B cell (primary cell): ENCODE data around the gene AHNAK. TPM values are rescaled to one million over a fixed set of nuclear protein-coding genes. Genes with fewer than 3 reads are reported as not detected.
A peak's percentile ranks its signal among the peaks of the same experiment; 100 is the strongest.

ENCODE experiments used
- ATAC-seq: fragments of 200-7000 bp; cut with Tn5 transposase; one replicate; pipeline ENCODE4 v1.10.0; 2021; ENCODE audit warnings: low read depth, mild to moderate bottlenecking, moderate number of reproducible peaks, moderate library complexity
- CTCF ChIA-PET: fragments of 350-600 bp; sonication (Branson Sonifier 250); formaldehyde crosslinking; loops from one replicate; lab custom pipeline; 2021; ENCODE audit warnings: antibody characterized with exemption, inconsistent platforms; lab: Charles Lee
- POLR2A ChIA-PET: fragments of 350-600 bp; sonication (Branson Sonifier 250); formaldehyde crosslinking; loops from one replicate; lab custom pipeline; 2021; ENCODE audit warnings: antibody characterized with exemption; lab: Charles Lee
- DNase-seq: peaks from one replicate; pipeline ENCODE4 v3.0.0; 2013
- H2AFZ ChIP-seq: 2 replicates; pipeline ENCODE4 v1.6.1; 2012; ENCODE audit warnings: mild to moderate bottlenecking, low read depth, low read length; ENCODE audit not compliant: insufficient read depth, poor library complexity, severe bottlenecking
- H3K27ac ChIP-seq, 2 donors: 1 replicate in 1 of 2; 2 replicates in 1 of 2; pipeline ENCODE4 v1.5.1; 2012 to 2013; ENCODE audit warnings: low read length in 2 of 2, mild to moderate bottlenecking in 2 of 2, moderate library complexity in 1 of 2
- H3K27me3 ChIP-seq, 4 experiments: fragments of 200-600 bp in 1 of 4; sonication (generic) in 1 of 4; replicated peaks in 1 of 4; 1 replicate in 2 of 4; 2 replicates in 2 of 4; pipeline versions ENCODE4 v1.6.1 to v1.7.0; 2013 to 2016; ENCODE audit warnings: low read length in 3 of 4, mild to moderate bottlenecking in 2 of 4, mixed read lengths in 1 of 4, moderate library complexity in 1 of 4; ENCODE audit not compliant: insufficient read depth in 4 of 4, control insufficient read depth in 3 of 4; ENCODE audit errors: control extremely low read depth in 1 of 4
- H3K36me3 ChIP-seq, 2 experiments: replicated peaks in 1 of 2; 1 replicate in 1 of 2; 2 replicates in 1 of 2; pipeline versions ENCODE4 v1.6.1 to v1.7.1; 2013; ENCODE audit warnings: low read length in 1 of 2; ENCODE audit not compliant: insufficient read depth in 2 of 2, control insufficient read depth in 1 of 2; ENCODE audit errors: control extremely low read depth in 1 of 2, extremely low read depth in 1 of 2
- H3K4me1 ChIP-seq, 2 donors: fragments of 200-600 bp in 1 of 2; sonication (generic) in 1 of 2; 1 replicate in 1 of 2; 2 replicates in 1 of 2; pipeline versions ENCODE4 v1.5.1 to v1.6.1; 2013 to 2017; ENCODE audit warnings: low read length in 2 of 2; ENCODE audit not compliant: control insufficient read depth in 2 of 2, insufficient read depth in 2 of 2
- H3K4me2 ChIP-seq: replicated peaks from 2 replicates; pipeline ENCODE3; 2012; ENCODE audit warnings: mild to moderate bottlenecking, low read depth, low read length; ENCODE audit not compliant: poor library complexity, severe bottlenecking
- H3K4me3 ChIP-seq, 5 experiments: fragments of 200-600 bp in 1 of 5; sonication (generic) in 1 of 5; 1 replicate in 3 of 5; 2 replicates in 2 of 5; pipeline versions ENCODE4 v1.5.1 to v1.7.0; 2011 to 2016; ENCODE audit warnings: low read length in 4 of 5, mild to moderate bottlenecking in 4 of 5, low read depth in 2 of 5, control low read depth in 1 of 5, moderate library complexity in 1 of 5; ENCODE audit not compliant: insufficient read depth in 1 of 5; ENCODE audit errors: control extremely low read depth in 1 of 5, extremely low read depth in 1 of 5
- H3K79me2 ChIP-seq: fragments of 200-600 bp; sonication (generic); one replicate; pipeline ENCODE4 v1.6.0; 2016; ENCODE audit warnings: low read length; ENCODE audit not compliant: control insufficient read depth, insufficient read depth
- H3K9ac ChIP-seq: fragments of 200-600 bp; sonication (generic); 2 replicates; pipeline ENCODE4 v1.6.1; 2017; ENCODE audit warnings: mild to moderate bottlenecking, low read length, moderate library complexity
- H3K9me3 ChIP-seq, 3 donors: one replicate each; pipeline versions ENCODE4 v1.6.1 to v1.7.1; 2013; ENCODE audit warnings: low read length in 2 of 3; ENCODE audit not compliant: control insufficient read depth in 2 of 3, insufficient read depth in 1 of 3; ENCODE audit errors: control extremely low read depth in 1 of 3
- H4K20me1 ChIP-seq: 2 replicates; pipeline ENCODE4 v1.6.0; 2012; ENCODE audit warnings: mild to moderate bottlenecking, low read length; ENCODE audit not compliant: insufficient read depth, control insufficient read depth, poor library complexity, severe bottlenecking
- H3K27ac Mint-ChIP-seq: one replicate; pipeline ENCODE4 v1.8.0; 2021; ENCODE audit warnings: mixed read lengths
- H3K27me3 Mint-ChIP-seq: one replicate; pipeline ENCODE4 v1.8.0; 2021; ENCODE audit warnings: mixed read lengths
- H3K4me1 Mint-ChIP-seq: one replicate; pipeline ENCODE4 v1.8.0; 2021; ENCODE audit warnings: mixed read lengths
- H3K4me3 Mint-ChIP-seq: one replicate; pipeline ENCODE4 v1.8.0; 2021; ENCODE audit warnings: mixed read lengths
- H3K9me3 Mint-ChIP-seq: one replicate; pipeline ENCODE4 v1.8.0; 2022; ENCODE audit warnings: mixed read lengths; ENCODE audit not compliant: insufficient read depth
- CTCF ChIP-seq: fragments of 200-600 bp; IDR thresholded peaks from one replicate; pipeline ENCODE4 v1.8.0; 2022; ENCODE audit warnings: antibody characterized with exemption, mild to moderate bottlenecking
- EZH2 ChIP-seq: IDR thresholded peaks from 2 replicates; pipeline ENCODE4 v1.6.1; 2012; ENCODE audit warnings: borderline replicate concordance, low read depth, mild to moderate bottlenecking, moderate library complexity, low read length; ENCODE audit not compliant: insufficient read depth, poor library complexity, severe bottlenecking
- WGBS: methylation state at CpG from one replicate; pipeline ENCODE4 v1.1.5; 2013; ENCODE audit warnings: missing lambda C conversion rate; ENCODE audit not compliant: insufficient coverage; 5-methylcytosine and 5-hydroxymethylcytosine counted together
- intact Hi-C: fragments of 100-400 bp; cut with micrococcal nuclease; formaldehyde crosslinking; loops from one replicate; pipeline ENCODE4 v1.10.0; 2022
- polyA plus RNA-seq: library from polyadenylated mRNA; depleted of rRNA; stranded (reverse); fragments of >200 nt; gene quantifications from 2 replicates; pipeline ENCODE4 v1.2.3, GENCODE V29; 2012
- total RNA-seq, 2 donors: library from RNA; stranded (reverse); fragments of 120-200 nt in 1 of 2; gene quantifications; 1 replicate in 1 of 2; 2 replicates in 1 of 2; pipeline versions ENCODE4 v1.2.3 to v1.2.4, GENCODE V29; 2013 to 2022

Gene AHNAK
- total and polyA plus RNA-seq, 2 donors (not counting 1 experiment from before 2014, with no cell fraction given), result 63.7 to 229 TPM

GRCh38 chr11:62553080-62553838, 6.7 kb upstream of the AHNAK start:
- H3K4me3 ChIP-seq, result peak overlapping the region in 1 of 5 experiments; percentile 48
- H3K79me2 ChIP-seq, result peaks cover 16% of the 10 kb centered on the region
- DNase-seq (peak; percentile 81), ATAC-seq (peak; percentile 12)
- no peaks in the 10 kb centered on the region for H3K27me3 Mint-ChIP-seq
- peak overlapping the region; percentile 96 for H3K27ac Mint-ChIP-seq
- H3K27ac ChIP-seq, result peak overlapping the region; percentile 98 to 99
- ChIA-PET POLR2A (interaction anchor here (0.6 to 9.3 kb wide), 4 partner anchors 11 to 210 kb away, joined by 3 to 119 read pairs (median 4); partner anchors contain the start of genes INTS5 and TUT1), CTCF (interaction anchor here (0.7 to 13.2 kb wide), 8 partner anchors 11 to 159 kb away, joined by 3 to 376 read pairs (median 3); partner anchors contain the start of gene TUT1)
- H3K9me3 ChIP-seq, result no peaks in the 10 kb centered on the region
- no peaks in the 10 kb centered on the region for H3K9me3 Mint-ChIP-seq
- H3K4me3 Mint-ChIP-seq, result peak overlapping the region; percentile 82
- H3K36me3 ChIP-seq, result peaks cover 0 to under 1% of the 10 kb centered on the region in 2 experiments
- peak overlapping the region; percentile 54 for H3K9ac ChIP-seq
- H2AFZ ChIP-seq, result peak overlapping the region; percentile 20
- peaks cover 77% of the 10 kb centered on the region for H3K4me1 Mint-ChIP-seq
- 23% methylated on average over 8 of the region's 15 CpGs for WGBS
- intact Hi-C loops, result no loop called here
- no peaks in the 10 kb centered on the region for H4K20me1 ChIP-seq
- peaks cover 78 to 84% of the 10 kb centered on the region in 2 donors for H3K4me1 ChIP-seq
- H3K27me3 ChIP-seq, result no peaks in the 10 kb centered on the region
- no peak for TF ChIP-seq EZH2
- TF ChIP-seq CTCF, result no peak
- peak overlapping the region; percentile 74 for H3K4me2 ChIP-seq
